ENCODE results near the gene TMEM9. TPM values are rescaled to one million over a fixed set of nuclear protein-coding genes. Genes with fewer than 3 reads are reported as not detected.
A peak's percentile ranks its signal among the peaks of the same experiment; 100 is the strongest.

Gene TMEM9
- total RNA-seq, 2 experiments from 2014 or later: 28.5 to 35.9 TPM

- Histone ChIP-seq H3K27ac (ENCODE audit: low read depth, low read length, poor library complexity, severe bottlenecking) (no peak overlapping the region), H3K4me3 (ENCODE audit: low read depth, low read length, poor library complexity, severe bottlenecking) (no peak overlapping the region), H3K9me3 (ENCODE audit: low read length) (peaks cover 5% of the 10 kb centered on the region; the same call in 1 of the 2 replicates), H4K20me1 (ENCODE audit: insufficient read depth, low read length) (no peaks in the 10 kb centered on the region), H3K4me1 (ENCODE audit: insufficient read depth, low read length, poor library complexity, severe bottlenecking) (peaks cover 14% of the 10 kb centered on the region), H2AFZ (ENCODE audit: low read length) (no peak overlapping the region), H3K79me2 (ENCODE audit: insufficient read depth, low read depth, low read length) (no peaks in the 10 kb centered on the region), H3K36me3 (ENCODE audit: insufficient read depth, low read length) (no peaks in the 10 kb centered on the region), H3K4me2 (ENCODE audit: low read length) (no peak overlapping the region), H3K9me2 (ENCODE audit: insufficient read depth, low read length) (no peaks in the 10 kb centered on the region)
- CTCF ChIA-PET (ENCODE audit: unreplicated experiment): interaction anchor here (1.0 kb wide), 1 partner anchor 14 kb away, joined by 5 read pairs; no protein-coding TSS in a partner anchor
- DNase-seq (ENCODE audit: low spot score): no peak
- BruUV-seq (replicated peaks): no TSS peak
- intact Hi-C loops (cut with micrococcal nuclease; ENCODE audit: unreplicated experiment): no loop called here
- POLR2A ChIA-PET: interaction anchor here (0.6 kb wide), 1 partner anchor 36 kb away, joined by 4 read pairs; no protein-coding TSS in a partner anchor
- TF ChIP-seq EZH2phosphoT487 (IDR thresholded peaks at IDR 0.05; ENCODE audit: borderline replicate concordance, low read depth, low read length): no peak
- TF ChIP-seq, protein P1, sequence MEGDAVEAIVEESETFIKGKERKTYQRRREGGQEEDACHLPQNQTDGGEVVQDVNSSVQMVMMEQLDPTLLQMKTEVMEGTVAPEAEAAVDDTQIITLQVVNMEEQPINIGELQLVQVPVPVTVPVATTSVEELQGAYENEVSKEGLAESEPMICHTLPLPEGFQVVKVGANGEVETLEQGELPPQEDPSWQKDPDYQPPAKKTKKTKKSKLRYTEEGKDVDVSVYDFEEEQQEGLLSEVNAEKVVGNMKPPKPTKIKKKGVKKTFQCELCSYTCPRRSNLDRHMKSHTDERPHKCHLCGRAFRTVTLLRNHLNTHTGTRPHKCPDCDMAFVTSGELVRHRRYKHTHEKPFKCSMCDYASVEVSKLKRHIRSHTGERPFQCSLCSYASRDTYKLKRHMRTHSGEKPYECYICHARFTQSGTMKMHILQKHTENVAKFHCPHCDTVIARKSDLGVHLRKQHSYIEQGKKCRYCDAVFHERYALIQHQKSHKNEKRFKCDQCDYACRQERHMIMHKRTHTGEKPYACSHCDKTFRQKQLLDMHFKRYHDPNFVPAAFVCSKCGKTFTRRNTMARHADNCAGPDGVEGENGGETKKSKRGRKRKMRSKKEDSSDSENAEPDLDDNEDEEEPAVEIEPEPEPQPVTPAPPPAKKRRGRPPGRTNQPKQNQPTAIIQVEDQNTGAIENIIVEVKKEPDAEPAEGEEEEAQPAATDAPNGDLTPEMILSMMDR (conservative IDR thresholded peaks at IDR 0.05; ENCODE audit: low read length): no peak
These were observed 1.1 kb upstream of the TMEM9 start for GRCh38 chr1:201155354-201155753.

DNA sequence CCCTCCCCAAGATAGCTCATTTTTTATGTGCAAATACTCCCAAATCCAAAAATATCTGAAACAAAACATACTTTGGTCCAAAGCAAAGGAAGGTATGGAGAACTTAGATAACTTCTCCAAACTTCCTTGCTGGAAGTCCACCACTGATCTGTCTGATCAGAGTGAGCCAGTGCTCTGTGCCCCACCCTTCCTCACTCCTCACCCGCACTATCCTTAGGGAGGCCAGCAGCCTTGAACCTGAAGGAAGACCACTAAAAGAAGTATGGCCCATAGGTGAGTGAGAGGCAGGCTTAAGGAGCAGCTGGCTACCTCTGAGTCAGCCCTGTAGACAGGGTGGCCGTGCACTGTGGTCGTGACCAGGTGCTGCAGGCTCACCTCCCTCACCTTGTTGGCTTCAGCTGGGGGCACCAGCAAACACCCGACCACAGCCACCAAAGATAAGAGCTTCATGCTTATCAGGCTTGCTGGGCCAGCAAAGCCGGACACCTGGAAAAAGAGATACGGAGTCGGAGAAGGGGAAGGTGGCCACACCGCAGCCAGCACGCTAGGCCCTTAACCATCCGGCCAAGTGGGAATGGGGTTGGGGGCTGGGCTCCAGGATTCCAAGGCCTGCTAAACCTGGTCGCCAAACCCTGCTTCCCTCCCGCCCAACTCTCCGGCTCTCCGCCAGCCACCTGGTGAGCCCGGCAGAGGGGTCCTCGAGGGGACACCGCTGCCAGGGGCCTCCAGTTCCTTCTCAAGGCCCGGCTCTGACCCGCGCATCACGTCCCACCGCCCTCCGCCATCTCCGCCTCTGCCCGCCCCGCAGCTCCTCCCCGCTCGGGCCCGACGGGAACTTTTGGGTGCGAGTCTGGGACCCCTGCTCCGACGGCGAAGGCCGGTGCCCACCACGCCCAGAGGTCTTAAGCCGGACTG is 543 bp downstream of the TMEM9 start:
- Histone ChIP-seq H3K4me3 (ENCODE audit: low read depth, low read length, poor library complexity, severe bottlenecking) (peak overlapping the region; percentile 82), H3K79me2 (ENCODE audit: insufficient read depth, low read depth, low read length) (no peaks in the 10 kb centered on the region), H2AFZ (ENCODE audit: low read length) (peak overlapping the region; percentile 94), H4K20me1 (ENCODE audit: insufficient read depth, low read length) (no peaks in the 10 kb centered on the region), H3K4me1 (ENCODE audit: insufficient read depth, low read length, poor library complexity, severe bottlenecking) (peaks cover 14% of the 10 kb centered on the region), H3K9me2 (ENCODE audit: insufficient read depth, low read length) (no peaks in the 10 kb centered on the region), H3K27ac (ENCODE audit: low read depth, low read length, poor library complexity, severe bottlenecking) (no peak overlapping the region), H3K9me3 (ENCODE audit: low read length) (peaks cover 5% of the 10 kb centered on the region; the same call in 1 of the 2 replicates), H3K4me2 (ENCODE audit: low read length) (peak overlapping the region; percentile 81), H3K36me3 (ENCODE audit: insufficient read depth, low read length) (peaks cover 6% of the 10 kb centered on the region; the same call in 1 of the 2 replicates)
- POLR2A ChIA-PET: interaction anchor here (0.9 kb wide), 1 partner anchor 1605 kb away, joined by 3 read pairs; no protein-coding TSS in a partner anchor
- intact Hi-C loops (cut with micrococcal nuclease; ENCODE audit: unreplicated experiment): no loop called here
- CTCF ChIA-PET (ENCODE audit: unreplicated experiment): interaction anchor here (1.4 kb wide), 1 partner anchor 17 kb away, joined by 4 read pairs; no protein-coding TSS in a partner anchor
- BruUV-seq (replicated peaks): no TSS peak
- DNase-seq (ENCODE audit: low spot score): peak; percentile 20
- TF ChIP-seq, protein P1 (conservative IDR thresholded peaks at IDR 0.05; ENCODE audit: low read length): no peak

Measured in OCI-LY7 (cell line).